Measurements from ENCODE around the gene TMEM131L. TPM values are rescaled to one million over a fixed set of nuclear protein-coding genes. Genes with fewer than 3 reads are reported as not detected.

The TMEM131L gene
- total RNA-seq, 1 donor: 9.0 TPM

DNA sequence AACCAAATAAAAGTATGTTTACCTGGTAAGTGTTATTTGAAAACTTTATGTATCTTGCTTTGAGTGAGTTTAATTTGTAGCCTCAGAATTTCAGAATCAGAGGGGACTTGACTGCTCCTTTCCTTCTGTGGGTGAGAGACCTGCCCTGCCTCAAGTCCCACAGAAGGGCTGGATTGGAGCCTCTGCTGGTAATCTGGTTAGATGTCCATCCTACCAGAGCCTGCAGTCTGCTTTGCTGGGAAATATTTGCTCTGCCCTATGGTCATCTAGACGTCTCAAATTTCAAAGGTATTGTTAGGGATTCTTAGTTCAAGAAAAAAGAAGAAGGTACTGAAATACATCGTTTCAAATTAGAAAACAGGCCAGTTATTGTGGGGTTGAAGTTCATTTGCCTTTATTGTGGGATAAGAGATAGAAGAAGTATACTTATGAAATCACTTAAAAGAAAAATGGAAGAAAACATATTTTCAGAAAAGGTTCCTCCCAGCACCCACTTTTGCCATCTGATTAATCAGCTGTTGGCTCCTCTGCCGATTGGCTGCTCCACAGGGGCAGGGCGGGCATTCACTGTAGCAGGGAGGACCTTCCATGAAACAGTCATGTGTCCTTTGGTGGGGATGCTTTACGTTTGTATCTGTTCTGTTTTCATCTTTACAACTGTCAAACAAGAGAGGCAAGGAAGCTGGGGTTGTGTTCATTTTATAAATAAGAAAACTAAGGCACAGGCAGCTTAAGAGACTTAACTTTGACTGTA, 144.6 kb downstream of the TMEM131L start:
- no peak overlapping the region for H2AFZ ChIP-seq (ENCODE audit: low read length)
- H3K4me3 ChIP-seq (ENCODE audit: insufficient read depth, low read length): no peak overlapping the region
- H3K36me3 ChIP-seq (ENCODE audit: insufficient read depth, low read length): peaks cover 4% of the 10 kb centered on the region
- TF ChIP-seq CTCF (IDR thresholded peaks at IDR 0.05; ENCODE audit: extremely low read depth, low read depth, low read length): no peak
- no peaks in the 10 kb centered on the region for H4K20me1 ChIP-seq (ENCODE audit: insufficient read depth, low read length)
- H3K4me1 ChIP-seq (ENCODE audit: insufficient read depth, low read length): no peaks in the 10 kb centered on the region
- no peak overlapping the region for H3K27ac ChIP-seq (ENCODE audit: low read depth, low read length)
- H3K79me2 ChIP-seq (ENCODE audit: insufficient read depth, low read length): no peaks in the 10 kb centered on the region
- no peaks in the 10 kb centered on the region for H3K9me3 ChIP-seq (ENCODE audit: low read depth, low read length)
- no peak for DNase-seq (ENCODE audit: insufficient read length, low spot score, missing footprints)
- H3K4me2 ChIP-seq (ENCODE audit: insufficient read depth, low read length): no peak overlapping the region
- no peaks in the 10 kb centered on the region for H3K27me3 ChIP-seq (ENCODE audit: insufficient read depth, low read length)

DNA sequence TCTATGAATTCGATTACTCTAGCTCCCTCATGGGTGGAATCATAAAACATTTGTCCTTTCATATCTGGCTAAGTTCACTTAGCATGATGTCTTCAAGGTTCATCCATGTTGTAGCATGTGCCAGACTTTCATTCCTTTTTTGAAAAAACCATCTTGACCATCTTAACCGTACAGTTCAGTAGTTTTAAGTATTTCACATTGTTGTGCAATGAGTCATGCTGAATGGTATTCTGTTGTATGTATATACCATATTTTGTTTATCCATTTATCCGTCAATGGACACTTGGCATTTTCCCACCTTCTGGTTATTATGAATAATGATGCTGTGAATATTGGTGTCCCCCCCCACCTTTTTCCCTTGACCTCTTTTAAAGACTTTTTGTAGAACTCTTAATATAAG, 145.5 kb downstream of the TMEM131L start:
- no peaks in the 10 kb centered on the region for H3K9me3 ChIP-seq (ENCODE audit: low read depth, low read length)
- no peak overlapping the region for H3K27ac ChIP-seq (ENCODE audit: low read depth, low read length)
- H2AFZ ChIP-seq (ENCODE audit: low read length): no peak overlapping the region
- no peak overlapping the region for H3K4me3 ChIP-seq (ENCODE audit: insufficient read depth, low read length)
- no peaks in the 10 kb centered on the region for H3K4me1 ChIP-seq (ENCODE audit: insufficient read depth, low read length)
- peaks cover 2% of the 10 kb centered on the region for H3K36me3 ChIP-seq (ENCODE audit: insufficient read depth, low read length)
- no peaks in the 10 kb centered on the region for H3K27me3 ChIP-seq (ENCODE audit: insufficient read depth, low read length)
- TF ChIP-seq CTCF (IDR thresholded peaks at IDR 0.05; ENCODE audit: extremely low read depth, low read depth, low read length): no peak
- no peaks in the 10 kb centered on the region for H3K79me2 ChIP-seq (ENCODE audit: insufficient read depth, low read length)
- DNase-seq (ENCODE audit: insufficient read length, low spot score, missing footprints): no peak
- H4K20me1 ChIP-seq (ENCODE audit: insufficient read depth, low read length): no peaks in the 10 kb centered on the region
- no peak overlapping the region for H3K4me2 ChIP-seq (ENCODE audit: insufficient read depth, low read length)

DNA sequence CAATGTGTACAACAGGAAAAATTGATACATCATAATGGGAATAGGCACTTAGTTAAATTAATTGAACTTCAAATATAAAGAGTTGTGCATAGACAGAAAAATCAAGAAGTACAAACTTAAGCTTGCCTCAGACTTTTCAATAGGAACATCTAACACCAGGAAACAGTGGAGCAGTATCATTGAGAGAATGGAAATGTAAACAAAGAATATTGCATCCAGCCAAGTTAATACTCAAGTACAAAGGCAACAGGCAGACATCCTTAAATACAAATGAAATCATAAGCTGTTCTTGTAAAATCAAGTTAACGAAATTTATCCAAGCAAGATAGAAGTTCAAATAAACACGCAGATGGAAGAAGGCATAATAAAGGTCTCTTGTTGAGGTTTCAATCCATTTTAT, 146.7 kb downstream of the TMEM131L start:
- no peaks in the 10 kb centered on the region for H4K20me1 ChIP-seq (ENCODE audit: insufficient read depth, low read length)
- TF ChIP-seq CTCF (IDR thresholded peaks at IDR 0.05; ENCODE audit: extremely low read depth, low read depth, low read length): no peak
- no peaks in the 10 kb centered on the region for H3K79me2 ChIP-seq (ENCODE audit: insufficient read depth, low read length)
- no peak overlapping the region for H3K4me2 ChIP-seq (ENCODE audit: insufficient read depth, low read length)
- no peak overlapping the region for H3K27ac ChIP-seq (ENCODE audit: low read depth, low read length)
- no peaks in the 10 kb centered on the region for H3K4me1 ChIP-seq (ENCODE audit: insufficient read depth, low read length)
- peaks cover 2% of the 10 kb centered on the region for H3K36me3 ChIP-seq (ENCODE audit: insufficient read depth, low read length)
- no peaks in the 10 kb centered on the region for H3K27me3 ChIP-seq (ENCODE audit: insufficient read depth, low read length)
- no peak overlapping the region for H3K4me3 ChIP-seq (ENCODE audit: insufficient read depth, low read length)
- no peak for DNase-seq (ENCODE audit: insufficient read length, low spot score, missing footprints)
- H3K9me3 ChIP-seq (ENCODE audit: low read depth, low read length): no peaks in the 10 kb centered on the region
- H2AFZ ChIP-seq (ENCODE audit: low read length): no peak overlapping the region

DNA sequence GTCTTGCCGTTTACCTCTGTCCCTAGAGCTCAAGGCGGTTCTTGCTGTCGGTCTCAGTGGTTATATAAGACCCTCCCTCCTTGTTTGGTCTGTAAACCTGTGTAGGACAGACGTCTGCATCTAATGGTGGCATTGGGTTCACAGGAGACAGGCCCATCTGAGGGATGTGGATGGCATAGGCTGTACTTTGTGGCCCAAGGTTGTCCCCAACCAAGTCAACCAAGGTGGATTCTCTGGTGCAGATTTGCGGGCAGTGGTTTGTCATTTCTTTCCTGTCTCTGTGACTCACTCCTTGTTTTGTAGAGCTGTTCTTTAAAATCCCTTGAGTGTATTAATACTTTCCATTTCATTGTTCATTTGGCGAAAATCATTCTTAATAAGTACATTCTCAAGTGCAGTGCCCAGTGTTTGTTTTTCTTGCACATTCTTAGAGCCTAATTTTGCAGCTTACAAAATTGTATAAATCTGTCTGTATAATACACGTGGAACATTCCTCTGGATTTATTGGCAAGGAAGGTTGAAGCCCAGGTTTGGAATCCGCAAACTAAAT, 149.9 kb downstream of the TMEM131L start:
- Histone ChIP-seq H3K27me3 (ENCODE audit: insufficient read depth, low read length) (no peaks in the 10 kb centered on the region), H3K4me1 (ENCODE audit: insufficient read depth, low read length) (no peaks in the 10 kb centered on the region), H2AFZ (ENCODE audit: low read length) (no peak overlapping the region), H4K20me1 (ENCODE audit: insufficient read depth, low read length) (no peaks in the 10 kb centered on the region), H3K36me3 (ENCODE audit: insufficient read depth, low read length) (peaks cover 8% of the 10 kb centered on the region), H3K4me2 (ENCODE audit: insufficient read depth, low read length) (no peak overlapping the region), H3K79me2 (ENCODE audit: insufficient read depth, low read length) (no peaks in the 10 kb centered on the region), H3K27ac (ENCODE audit: low read depth, low read length) (no peak overlapping the region), H3K9me3 (ENCODE audit: low read depth, low read length) (no peaks in the 10 kb centered on the region), H3K4me3 (ENCODE audit: insufficient read depth, low read length) (no peak overlapping the region)
- DNase-seq (ENCODE audit: insufficient read length, low spot score, missing footprints): no peak
- TF ChIP-seq CTCF (IDR thresholded peaks at IDR 0.05; ENCODE audit: extremely low read depth, low read depth, low read length): no peak
